Hepatocyte (in vitro differentiated cells): ENCODE measurements around the gene GNAO1. TPM values are rescaled to one million over a fixed set of nuclear protein-coding genes. Genes with fewer than 3 reads are reported as not detected.

ENCODE experiments used
- DNase-seq: peaks from one replicate; pipeline ENCODE4 v3.0.0-alpha.2; 2016; ENCODE audit warnings: low spot score
- H2AFZ ChIP-seq: fragments of 200-600 bp; sonication (generic); 2 replicates; pipeline ENCODE4 v1.6.0; 2016; ENCODE audit warnings: antibody characterized with exemption, mild to moderate bottlenecking
- H3K27ac ChIP-seq: fragments of 200-600 bp; sonication (generic); 2 replicates; pipeline ENCODE4 v1.5.1; 2016; ENCODE audit warnings: mild to moderate bottlenecking
- H3K27me3 ChIP-seq: fragments of 200-600 bp; sonication (generic); 2 replicates; pipeline ENCODE4 v1.6.1; 2016
- H3K36me3 ChIP-seq: fragments of 200-600 bp; sonication (generic); replicated peaks from 2 replicates; pipeline ENCODE4 v1.5.1; 2016; ENCODE audit warnings: low read depth; ENCODE audit not compliant: insufficient read depth
- H3K4me1 ChIP-seq: fragments of 200-600 bp; sonication (generic); 2 replicates; pipeline ENCODE4 v1.5.1; 2016; ENCODE audit warnings: mild to moderate bottlenecking, moderate library complexity; ENCODE audit not compliant: insufficient read depth
- H3K4me2 ChIP-seq: fragments of 200-600 bp; sonication (generic); 2 replicates; pipeline ENCODE4 v1.6.0; 2016
- H3K4me3 ChIP-seq: fragments of 200-600 bp; sonication (generic); 2 replicates; pipeline ENCODE4 v1.5.1; 2016; ENCODE audit warnings: mild to moderate bottlenecking
- H3K79me2 ChIP-seq: fragments of 200-600 bp; sonication (generic); 2 replicates; pipeline ENCODE4 v1.6.0; 2017; ENCODE audit warnings: mild to moderate bottlenecking
- H3K9me2 ChIP-seq: fragments of 200-600 bp; sonication (generic); replicated peaks from 2 replicates; pipeline ENCODE4 v1.6.0; 2017; ENCODE audit warnings: mild to moderate bottlenecking; ENCODE audit not compliant: insufficient read depth
- H3K9me3 ChIP-seq: fragments of 200-600 bp; sonication (generic); 2 replicates; pipeline ENCODE4 v1.5.1; 2016; ENCODE audit warnings: low read depth, mild to moderate bottlenecking
- H4K20me1 ChIP-seq: fragments of 200-600 bp; sonication (generic); 2 replicates; pipeline ENCODE4 v1.6.0; 2016; ENCODE audit warnings: mild to moderate bottlenecking; ENCODE audit not compliant: insufficient read depth, poor library complexity, severe bottlenecking
- EZH2 ChIP-seq: fragments of 200-600 bp; sonication (generic); IDR thresholded peaks from 2 replicates; pipeline ENCODE4 v1.6.1; 2016; ENCODE audit warnings: antibody characterized with exemption, mild to moderate bottlenecking, borderline replicate concordance
- EZH2phosphoT487 ChIP-seq: fragments of 200-600 bp; sonication (generic); IDR thresholded peaks from one replicate; pipeline ENCODE4 v1.6.1; 2018; ENCODE audit warnings: antibody characterized with exemption, mild to moderate bottlenecking, low read depth, moderate library complexity; ENCODE audit not compliant: unreplicated experiment, severe bottlenecking
- WGBS: methylation state at CpG from one replicate; pipeline ENCODE4 v1.1.6; 2016; ENCODE audit warnings: low lambda C conversion rate; ENCODE audit errors: missing lambda C conversion rate; 5-methylcytosine and 5-hydroxymethylcytosine counted together
- polyA plus RNA-seq: library from polyadenylated mRNA; unstranded; fragments of >200 nt; fragmentation: Nextera tagmentation; extraction: Ambion mirVana; gene quantifications from 2 replicates; pipeline ENCODE4 v1.2.1, GENCODE V29; 2016
- total RNA-seq: library from RNA; depleted of rRNA; stranded (reverse); fragments of >200 nt; gene quantifications from 2 replicates; pipeline ENCODE4 v1.2.3, GENCODE V29; 2014
- TF ChIP-seq, protein P1 (sequence below): fragments of 200-600 bp; sonication (generic); IDR thresholded peaks from 2 replicates; pipeline ENCODE4 v1.5.1; 2016; ENCODE audit warnings: antibody characterized with exemption, mild to moderate bottlenecking; ENCODE audit not compliant: poor library complexity

GNAO1 gene
- total and polyA plus RNA-seq, 2 experiments from 2014 or later, result 0.77 to 2.2 TPM

DNA sequence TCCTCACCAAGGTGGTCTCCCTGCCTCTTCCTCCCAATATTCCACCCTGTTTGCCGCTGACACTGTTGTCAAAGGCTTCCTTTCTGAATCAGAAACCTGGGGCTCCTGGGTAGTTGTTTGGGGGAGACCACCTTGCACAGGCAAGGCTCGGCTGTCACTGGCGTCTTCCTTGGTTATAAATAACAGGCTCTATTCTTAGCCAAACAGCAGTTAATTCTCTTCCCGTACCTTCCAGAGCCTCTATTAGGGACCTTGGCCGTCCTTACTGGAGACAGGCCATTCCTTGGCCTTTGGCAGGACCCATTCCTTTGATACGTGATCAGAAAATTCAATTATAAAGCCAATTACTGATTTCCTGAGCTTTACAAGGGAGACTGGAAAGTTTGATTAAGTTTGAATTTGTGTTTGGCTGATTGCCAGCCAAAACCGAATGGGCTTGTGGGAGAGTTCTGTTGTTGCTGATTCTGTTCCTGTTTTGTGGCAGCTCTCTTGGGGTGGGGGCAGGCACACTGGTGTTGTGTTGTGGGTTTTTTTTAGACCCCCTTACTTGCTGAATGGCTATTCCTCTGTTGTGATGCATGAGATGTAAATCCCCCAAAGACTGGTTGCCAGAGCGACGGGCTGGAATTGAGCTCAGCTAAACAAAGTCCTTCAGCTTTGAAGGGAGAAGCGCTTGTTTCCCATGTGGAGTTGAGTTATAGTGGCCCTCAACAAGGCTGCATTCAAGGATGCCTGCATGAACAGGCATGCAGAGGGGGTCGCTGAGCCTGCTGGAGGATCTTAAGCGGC, 104.6 kb downstream of the GNAO1 start:
- Histone ChIP-seq H4K20me1 (no peaks in the 10 kb centered on the region), H3K9me3 (no peaks in the 10 kb centered on the region), H3K36me3 (no peaks in the 10 kb centered on the region), H2AFZ (no peak overlapping the region), H3K27me3 (no peaks in the 10 kb centered on the region), H3K9me2 (no peaks in the 10 kb centered on the region), H3K4me2 (no peak overlapping the region), H3K4me3 (no peak overlapping the region), H3K79me2 (no peaks in the 10 kb centered on the region), H3K4me1 (no peaks in the 10 kb centered on the region), H3K27ac (no peak overlapping the region)
- TF ChIP-seq EZH2phosphoT487 (no peak), EZH2 (no peak)
- TF ChIP-seq, protein P1, sequence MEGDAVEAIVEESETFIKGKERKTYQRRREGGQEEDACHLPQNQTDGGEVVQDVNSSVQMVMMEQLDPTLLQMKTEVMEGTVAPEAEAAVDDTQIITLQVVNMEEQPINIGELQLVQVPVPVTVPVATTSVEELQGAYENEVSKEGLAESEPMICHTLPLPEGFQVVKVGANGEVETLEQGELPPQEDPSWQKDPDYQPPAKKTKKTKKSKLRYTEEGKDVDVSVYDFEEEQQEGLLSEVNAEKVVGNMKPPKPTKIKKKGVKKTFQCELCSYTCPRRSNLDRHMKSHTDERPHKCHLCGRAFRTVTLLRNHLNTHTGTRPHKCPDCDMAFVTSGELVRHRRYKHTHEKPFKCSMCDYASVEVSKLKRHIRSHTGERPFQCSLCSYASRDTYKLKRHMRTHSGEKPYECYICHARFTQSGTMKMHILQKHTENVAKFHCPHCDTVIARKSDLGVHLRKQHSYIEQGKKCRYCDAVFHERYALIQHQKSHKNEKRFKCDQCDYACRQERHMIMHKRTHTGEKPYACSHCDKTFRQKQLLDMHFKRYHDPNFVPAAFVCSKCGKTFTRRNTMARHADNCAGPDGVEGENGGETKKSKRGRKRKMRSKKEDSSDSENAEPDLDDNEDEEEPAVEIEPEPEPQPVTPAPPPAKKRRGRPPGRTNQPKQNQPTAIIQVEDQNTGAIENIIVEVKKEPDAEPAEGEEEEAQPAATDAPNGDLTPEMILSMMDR, result no peak
- DNase-seq, result no peak
- WGBS, result 60% methylated on average over 12 of the region's 12 CpGs

DNA sequence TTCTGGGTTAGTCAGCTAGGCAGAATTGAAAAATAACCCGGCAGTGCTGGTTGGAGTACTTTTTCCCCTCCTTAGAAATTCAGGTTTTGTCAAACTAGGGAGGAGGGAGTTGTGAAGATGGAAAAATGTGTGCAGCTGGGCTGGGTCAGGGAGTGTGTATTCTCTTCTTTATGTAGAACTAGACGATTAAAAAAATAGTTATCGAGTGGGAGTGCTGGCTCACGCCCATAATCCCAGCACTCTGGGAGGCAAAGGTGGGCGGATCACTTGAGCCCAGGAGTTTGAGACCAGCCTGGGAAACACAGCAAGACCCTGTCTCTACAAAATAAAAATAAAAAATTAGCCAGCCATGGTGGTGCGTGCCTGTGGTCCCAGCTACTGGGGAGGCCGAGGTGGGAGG, 106.4 kb downstream of the GNAO1 start:
- no peak overlapping the region for H2AFZ ChIP-seq

DNA sequence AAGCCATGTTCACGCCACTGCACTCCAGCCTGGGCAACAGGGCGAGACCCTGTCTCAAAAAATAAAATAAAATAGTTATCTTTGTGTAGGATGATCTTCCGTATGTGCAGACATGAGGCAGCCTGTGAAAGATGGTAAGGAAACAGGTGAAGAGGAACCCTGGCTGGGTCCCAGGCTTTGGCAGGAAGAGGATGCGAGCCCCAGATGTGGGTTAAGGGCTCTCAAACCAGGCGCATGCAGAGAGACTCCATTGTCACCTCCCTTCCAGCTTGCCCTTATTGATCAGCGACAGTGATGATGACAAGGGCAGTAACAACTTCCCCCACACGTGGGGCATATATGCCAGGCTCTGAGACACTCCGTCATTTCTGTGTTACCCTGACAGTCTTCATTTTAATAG, 106.8 kb downstream of the GNAO1 start:
- WGBS, result 92% methylated on average over 8 of the region's 8 CpGs
- H4K20me1 ChIP-seq, result no peaks in the 10 kb centered on the region
- no peaks in the 10 kb centered on the region for H3K9me3 ChIP-seq

More for the DNA sequence above, 106.4 kb downstream of the GNAO1 start:
- Histone ChIP-seq H3K36me3 (no peaks in the 10 kb centered on the region), H3K9me2 (no peaks in the 10 kb centered on the region), H3K79me2 (no peaks in the 10 kb centered on the region), H3K4me2 (no peak overlapping the region), H3K4me3 (no peak overlapping the region), H4K20me1 (no peaks in the 10 kb centered on the region), H3K4me1 (no peaks in the 10 kb centered on the region), H3K9me3 (no peaks in the 10 kb centered on the region), H3K27ac (no peak overlapping the region), H3K27me3 (no peaks in the 10 kb centered on the region)
- TF ChIP-seq, protein P1, result no peak
- TF ChIP-seq EZH2phosphoT487, result no peak
- TF ChIP-seq EZH2, result no peak
- 95% methylated on average over 7 of the region's 7 CpGs for WGBS
- DNase-seq, result no peak

More for the DNA sequence above, 106.8 kb downstream of the GNAO1 start:
- H3K36me3 ChIP-seq, result no peaks in the 10 kb centered on the region
- H3K9me2 ChIP-seq, result no peaks in the 10 kb centered on the region
- TF ChIP-seq EZH2phosphoT487 (no peak), EZH2 (no peak)
- TF ChIP-seq, protein P1, result no peak
- no peak overlapping the region for H3K4me2 ChIP-seq
- no peaks in the 10 kb centered on the region for H3K4me1 ChIP-seq
- H3K27me3 ChIP-seq, result no peaks in the 10 kb centered on the region
- no peak overlapping the region for H2AFZ ChIP-seq
- no peak for DNase-seq
- no peaks in the 10 kb centered on the region for H3K79me2 ChIP-seq
- H3K27ac ChIP-seq, result no peak overlapping the region
- H3K4me3 ChIP-seq, result no peak overlapping the region
